ENCODE data around the gene PARVG.

The PARVG gene

GRCh38 chr22:44195189-44195871 is 14.6 kb downstream of the PARVG start:
- DNase-seq (ENCODE audit: low read depth in 2 of 3, low spot score in 1 of 3), result no peak

- DNase-seq (ENCODE audit: low read depth in 2 of 3, low spot score in 1 of 3), result no peak
Measured at GRCh38 chr22:44196241-44196640, 15.5 kb downstream of the PARVG start.

- no peak for DNase-seq (ENCODE audit: low read depth in 2 of 3, low spot score in 1 of 3)
Measured at GRCh38 chr22:44196731-44197131, 16.0 kb downstream of the PARVG start.

- DNase-seq (ENCODE audit: low read depth in 2 of 3, low spot score in 1 of 3), result no peak
Measured at GRCh38 chr22:44197271-44197670, 16.5 kb downstream of the PARVG start.

- DNase-seq (ENCODE audit: low read depth in 2 of 3, low spot score in 1 of 3), result no peak
Measured at GRCh38 chr22:44199164-44199563, 18.4 kb downstream of the PARVG start.

GRCh38 chr22:44199866-44200265 is 19.1 kb downstream of the PARVG start:
- no peak for DNase-seq (ENCODE audit: low read depth in 2 of 3, low spot score in 1 of 3)

GRCh38 chr22:44200451-44200850 is 19.7 kb downstream of the PARVG start:
- no peak for DNase-seq (ENCODE audit: low read depth in 2 of 3, low spot score in 1 of 3)

GRCh38 chr22:44200855-44201550 is 20.3 kb downstream of the PARVG start:
- DNase-seq (ENCODE audit: low read depth in 2 of 3, low spot score in 1 of 3), result no peak

GRCh38 chr22:44201665-44202064 is 20.9 kb downstream of the PARVG start:
- DNase-seq (ENCODE audit: low read depth in 2 of 3, low spot score in 1 of 3), result no peak

GRCh38 chr22:44202261-44202789 is 21.6 kb downstream of the PARVG start:
- no peak for DNase-seq (ENCODE audit: low read depth in 2 of 3, low spot score in 1 of 3)

- DNase-seq (ENCODE audit: low read depth in 2 of 3, low spot score in 1 of 3), result no peak
Measured at GRCh38 chr22:44203203-44203602, 22.5 kb downstream of the PARVG start.

GRCh38 chr22:44204739-44205515 is 24.2 kb downstream of the PARVG start:
- DNase-seq (ENCODE audit: low read depth in 2 of 3, low spot score in 1 of 3), result no peak

- DNase-seq (ENCODE audit: low read depth in 2 of 3, low spot score in 1 of 3), result no peak
Measured at GRCh38 chr22:44205516-44206329, 25.0 kb downstream of the PARVG start.

GRCh38 chr22:44206330-44206645 is 25.6 kb downstream of the PARVG start:
- no peak for DNase-seq (ENCODE audit: low read depth in 2 of 3, low spot score in 1 of 3)

GRCh38 chr22:44206696-44207095 is 26.0 kb downstream of the PARVG start:
- no peak for DNase-seq (ENCODE audit: low read depth in 2 of 3, low spot score in 1 of 3)

GRCh38 chr22:44207173-44207980 is 26.7 kb downstream of the PARVG start:
- no peak for DNase-seq (ENCODE audit: low read depth in 2 of 3, low spot score in 1 of 3)

- no peak for DNase-seq (ENCODE audit: low read depth in 2 of 3, low spot score in 1 of 3)
Measured at GRCh38 chr22:44207981-44208317, 27.2 kb downstream of the PARVG start.

GRCh38 chr22:44209343-44209742 is 28.6 kb downstream of the PARVG start:
- DNase-seq (ENCODE audit: low read depth in 2 of 3, low spot score in 1 of 3), result no peak

GRCh38 chr22:44210722-44211121 is 30.0 kb downstream of the PARVG start:
- DNase-seq (ENCODE audit: low read depth in 2 of 3, low spot score in 1 of 3), result no peak

GRCh38 chr22:44211256-44211945 is 30.7 kb downstream of the PARVG start:
- no peak for DNase-seq (ENCODE audit: low read depth in 2 of 3, low spot score in 1 of 3)
